ENCODE measurements around the gene SLC25A40.
"Not testable (repeated sequence)": the region's sequence is repeated elsewhere in the genome, so short reads cannot be mapped to it uniquely, and the experiment has no call there.

SLC25A40 gene

GRCh38 chr7:87876040-87876868 is at the start of gene SLC25A40, which contains the start of gene DBF4:
SLC25A40 (minus strand) TSS chr7:87876360; CDS start chr7:87858727, 17,633 bp downstream.
DBF4 (plus strand) TSS chr7:87876493; CDS start chr7:87876733, 240 bp downstream.
- no peak for FAIRE-seq

- FAIRE-seq, result not testable (repeated sequence)
Measured at GRCh38 chr7:87922759-87923395, 46.7 kb upstream of the SLC25A40 start.

- FAIRE-seq, result no peak
Measured at GRCh38 chr7:87920578-87920977, 44.4 kb upstream of the SLC25A40 start.

- no peak for FAIRE-seq
Measured at GRCh38 chr7:87919875-87920274, 43.7 kb upstream of the SLC25A40 start.

GRCh38 chr7:87918740-87919139 is 42.6 kb upstream of the SLC25A40 start:
- FAIRE-seq, result no peak

- no peak for FAIRE-seq
Measured at GRCh38 chr7:87912121-87912520, 36.0 kb upstream of the SLC25A40 start.

- not testable (repeated sequence) for FAIRE-seq
Measured at GRCh38 chr7:87908814-87909213, 32.7 kb upstream of the SLC25A40 start.

- FAIRE-seq, result not testable (repeated sequence)
Measured at GRCh38 chr7:87907136-87907906, 31.2 kb upstream of the SLC25A40 start.

GRCh38 chr7:87899255-87899654 is 23.1 kb upstream of the SLC25A40 start:
- FAIRE-seq, result no peak

GRCh38 chr7:87895363-87895762 is 19.2 kb upstream of the SLC25A40 start:
- no peak for FAIRE-seq

- FAIRE-seq, result peak; percentile 85
Measured at GRCh38 chr7:87886875-87887274, 10.7 kb upstream of the SLC25A40 start.

- no peak for FAIRE-seq
Measured at GRCh38 chr7:87885018-87885417, 8.9 kb upstream of the SLC25A40 start.

- FAIRE-seq, result no peak
Measured at GRCh38 chr7:87882151-87882937, 6.2 kb upstream of the SLC25A40 start.

- FAIRE-seq, result no peak
Measured at GRCh38 chr7:87878208-87878735, 2.1 kb upstream of the SLC25A40 start.

- no peak for FAIRE-seq
Measured at GRCh38 chr7:87877366-87878040, 1.3 kb upstream of the SLC25A40 start.

GRCh38 chr7:87876869-87877234 is 692 bp upstream of the SLC25A40 start:
- no peak for FAIRE-seq

- FAIRE-seq, result no peak
Measured at GRCh38 chr7:87875151-87876039, 765 bp downstream of the SLC25A40 start.

GRCh38 chr7:87874066-87874465 is 2.1 kb downstream of the SLC25A40 start:
- FAIRE-seq, result no peak

GRCh38 chr7:87873328-87873727 is 2.8 kb downstream of the SLC25A40 start:
- FAIRE-seq, result not testable (repeated sequence)

- FAIRE-seq, result no peak
Measured at GRCh38 chr7:87872346-87872745, 3.8 kb downstream of the SLC25A40 start.
